Panc1 (cell line): ENCODE data around the gene RPL22L1. TPM values are rescaled to one million over a fixed set of nuclear protein-coding genes. Genes with fewer than 3 reads are reported as not detected.

Experiments used
- ATAC-seq: fragments of 200-7000 bp; cut with Tn5 transposase; 2 replicates; pipeline ENCODE4 v1.9.1; 2020; ENCODE audit warnings: mild to moderate bottlenecking, moderate library complexity
- BruUV-seq: library from RNA; stranded (reverse); fragments of 400-500 nt; replicated peaks from 2 replicates; lab custom pipeline; 2021; lab: Mats Ljungman, UMichigan
- CTCF ChIA-PET: fragments of 300-600 bp; sonication (Branson Sonifier 250); formaldehyde crosslinking; loops from one replicate; lab custom pipeline; 2022; ENCODE audit warnings: antibody characterized with exemption; lab: Charles Lee
- POLR2A ChIA-PET: fragments of 300-600 bp; sonication (Branson Sonifier 250); formaldehyde crosslinking; loops from one replicate; lab custom pipeline; 2022; ENCODE audit warnings: antibody characterized with exemption; lab: Charles Lee
- DNase-seq: peaks from one replicate; pipeline ENCODE4 v3.0.0-alpha.2; 2010; ENCODE audit warnings: low read depth, low spot score
- H3K27ac ChIP-seq: 2 replicates; pipeline ENCODE4 v1.5.1; 2011; ENCODE audit warnings: mild to moderate bottlenecking, low read length, inconsistent platforms
- H3K27me3 ChIP-seq: fragments of 200-500 bp; sonication (Bioruptor generic); 2 replicates; pipeline ENCODE4 v1.6.0; 2014; ENCODE audit warnings: low read length, inconsistent platforms; ENCODE audit not compliant: control insufficient read depth, insufficient read depth
- H3K36me3 ChIP-seq: fragments of 200-500 bp; sonication (Bioruptor generic); 2 replicates; pipeline ENCODE4 v1.5.1; 2014; ENCODE audit warnings: inconsistent platforms, mild to moderate bottlenecking, low read length, moderate library complexity; ENCODE audit not compliant: control insufficient read depth, insufficient read depth
- H3K4me1 ChIP-seq: 2 replicates; pipeline ENCODE4 v1.5.1; 2011; ENCODE audit warnings: inconsistent platforms, mild to moderate bottlenecking, low read length, moderate library complexity; ENCODE audit not compliant: control insufficient read depth, insufficient read depth
- H3K4me3 ChIP-seq, 2 experiments: 2 replicates each; pipeline ENCODE4 v1.5.1; 2011 to 2012; ENCODE audit warnings: low read depth in 2 of 2, low read length in 2 of 2, mild to moderate bottlenecking in 2 of 2, inconsistent platforms in 1 of 2, moderate library complexity in 1 of 2
- H3K9me3 ChIP-seq: fragments of 200-500 bp; sonication (Bioruptor generic); 2 replicates; pipeline ENCODE4 v1.5.1; 2014; ENCODE audit warnings: low read depth, mild to moderate bottlenecking, inconsistent platforms, low read length, moderate library complexity; ENCODE audit not compliant: control insufficient read depth, insufficient read depth
- POLR2AphosphoS5 ChIP-seq: IDR thresholded peaks from 2 replicates; pipeline ENCODE4 v1.6.1; 2012; ENCODE audit warnings: mild to moderate bottlenecking, low read depth, low read length, moderate library complexity
- SIN3A ChIP-seq: IDR thresholded peaks from 2 replicates; pipeline ENCODE4 v1.6.1; 2012; ENCODE audit warnings: low read depth, mild to moderate bottlenecking, low read length, moderate library complexity, borderline replicate concordance; ENCODE audit not compliant: insufficient read depth
- TCF7L2 ChIP-seq: IDR thresholded peaks from 2 replicates; pipeline ENCODE4 v1.6.1; 2011; ENCODE audit warnings: mild to moderate bottlenecking, low read depth, low read length, inconsistent platforms
- in situ Hi-C: cut with HindIII; loops from 2 replicates; pipeline ENCODE4 v1.10.0; 2016; ENCODE audit warnings: low sequenced_read_pairs, low pct_unique_long_range_greater_than_20kb
- intact Hi-C: fragments of 100-400 bp; cut with micrococcal nuclease; formaldehyde crosslinking; loops from one replicate; pipeline ENCODE4 v1.10.0; 2022; ENCODE audit not compliant: unreplicated experiment
- total RNA-seq: library from RNA; stranded (reverse); gene quantifications from one replicate; pipeline ENCODE4 v1.2.1, GENCODE V29; 2021; ENCODE audit not compliant: unreplicated experiment
- TF ChIP-seq, protein P1 (sequence below), 2 experiments: IDR thresholded peaks; 2 replicates each; pipeline ENCODE4 v1.6.1; 2011 to 2012; ENCODE audit warnings: low read depth in 2 of 2, control low read depth in 1 of 2, low read length in 1 of 2, mild to moderate bottlenecking in 1 of 2, moderate library complexity in 1 of 2; ENCODE audit not compliant: insufficient read depth in 1 of 2
- TF ChIP-seq, protein P2 (sequence below): fragments of 450-650 bp; IDR thresholded peaks from 2 replicates; pipeline ENCODE4 v1.5.1; 2017; ENCODE audit warnings: mild to moderate bottlenecking

Gene RPL22L1
- total RNA-seq, 1 experiment from 2014 or later: 35.2 TPM

DNA sequence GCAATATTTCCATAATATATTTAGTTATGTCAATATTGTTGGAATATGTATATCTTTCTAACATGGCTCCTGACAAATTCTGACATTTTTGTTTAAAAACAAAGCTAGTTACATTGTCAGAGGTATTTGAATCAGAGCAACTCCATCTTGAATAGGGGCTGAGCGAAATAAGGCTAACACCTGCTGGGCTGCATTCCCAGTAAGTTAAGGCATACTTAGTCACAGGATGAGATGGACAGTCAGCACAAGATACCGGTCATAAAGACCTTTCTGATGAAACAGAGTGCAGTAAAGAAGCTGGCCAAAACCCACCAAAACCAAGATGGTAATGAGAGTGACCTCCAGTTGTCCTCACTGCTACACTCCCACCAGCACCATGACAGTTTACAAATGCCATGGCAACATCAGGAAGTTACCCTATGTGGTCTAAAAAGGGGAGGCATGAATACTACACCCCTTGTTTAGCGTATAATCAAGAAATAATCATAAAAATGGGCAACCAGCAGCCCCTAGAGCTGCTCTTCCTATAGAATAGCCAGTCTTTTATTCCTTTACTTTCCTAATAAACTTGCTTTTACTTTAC is 30.4 kb downstream of the RPL22L1 start:
- intact Hi-C loops (no loop called here), in situ Hi-C loops (no loop called here)
- no peaks in the 10 kb centered on the region for H3K36me3 ChIP-seq
- no peak for ATAC-seq
- no TSS peak for BruUV-seq
- no peak overlapping the region for H3K4me3 ChIP-seq
- H3K4me1 ChIP-seq: no peaks in the 10 kb centered on the region
- no peak for DNase-seq
- TF ChIP-seq, protein P1, sequence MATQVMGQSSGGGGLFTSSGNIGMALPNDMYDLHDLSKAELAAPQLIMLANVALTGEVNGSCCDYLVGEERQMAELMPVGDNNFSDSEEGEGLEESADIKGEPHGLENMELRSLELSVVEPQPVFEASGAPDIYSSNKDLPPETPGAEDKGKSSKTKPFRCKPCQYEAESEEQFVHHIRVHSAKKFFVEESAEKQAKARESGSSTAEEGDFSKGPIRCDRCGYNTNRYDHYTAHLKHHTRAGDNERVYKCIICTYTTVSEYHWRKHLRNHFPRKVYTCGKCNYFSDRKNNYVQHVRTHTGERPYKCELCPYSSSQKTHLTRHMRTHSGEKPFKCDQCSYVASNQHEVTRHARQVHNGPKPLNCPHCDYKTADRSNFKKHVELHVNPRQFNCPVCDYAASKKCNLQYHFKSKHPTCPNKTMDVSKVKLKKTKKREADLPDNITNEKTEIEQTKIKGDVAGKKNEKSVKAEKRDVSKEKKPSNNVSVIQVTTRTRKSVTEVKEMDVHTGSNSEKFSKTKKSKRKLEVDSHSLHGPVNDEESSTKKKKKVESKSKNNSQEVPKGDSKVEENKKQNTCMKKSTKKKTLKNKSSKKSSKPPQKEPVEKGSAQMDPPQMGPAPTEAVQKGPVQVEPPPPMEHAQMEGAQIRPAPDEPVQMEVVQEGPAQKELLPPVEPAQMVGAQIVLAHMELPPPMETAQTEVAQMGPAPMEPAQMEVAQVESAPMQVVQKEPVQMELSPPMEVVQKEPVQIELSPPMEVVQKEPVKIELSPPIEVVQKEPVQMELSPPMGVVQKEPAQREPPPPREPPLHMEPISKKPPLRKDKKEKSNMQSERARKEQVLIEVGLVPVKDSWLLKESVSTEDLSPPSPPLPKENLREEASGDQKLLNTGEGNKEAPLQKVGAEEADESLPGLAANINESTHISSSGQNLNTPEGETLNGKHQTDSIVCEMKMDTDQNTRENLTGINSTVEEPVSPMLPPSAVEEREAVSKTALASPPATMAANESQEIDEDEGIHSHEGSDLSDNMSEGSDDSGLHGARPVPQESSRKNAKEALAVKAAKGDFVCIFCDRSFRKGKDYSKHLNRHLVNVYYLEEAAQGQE (IDR thresholded peaks at IDR 0.05; ENCODE audit: insufficient read depth in 1 of 2, low read depth in 2 of 2, low read length in 1 of 2): no peak
- TF ChIP-seq, protein P2, sequence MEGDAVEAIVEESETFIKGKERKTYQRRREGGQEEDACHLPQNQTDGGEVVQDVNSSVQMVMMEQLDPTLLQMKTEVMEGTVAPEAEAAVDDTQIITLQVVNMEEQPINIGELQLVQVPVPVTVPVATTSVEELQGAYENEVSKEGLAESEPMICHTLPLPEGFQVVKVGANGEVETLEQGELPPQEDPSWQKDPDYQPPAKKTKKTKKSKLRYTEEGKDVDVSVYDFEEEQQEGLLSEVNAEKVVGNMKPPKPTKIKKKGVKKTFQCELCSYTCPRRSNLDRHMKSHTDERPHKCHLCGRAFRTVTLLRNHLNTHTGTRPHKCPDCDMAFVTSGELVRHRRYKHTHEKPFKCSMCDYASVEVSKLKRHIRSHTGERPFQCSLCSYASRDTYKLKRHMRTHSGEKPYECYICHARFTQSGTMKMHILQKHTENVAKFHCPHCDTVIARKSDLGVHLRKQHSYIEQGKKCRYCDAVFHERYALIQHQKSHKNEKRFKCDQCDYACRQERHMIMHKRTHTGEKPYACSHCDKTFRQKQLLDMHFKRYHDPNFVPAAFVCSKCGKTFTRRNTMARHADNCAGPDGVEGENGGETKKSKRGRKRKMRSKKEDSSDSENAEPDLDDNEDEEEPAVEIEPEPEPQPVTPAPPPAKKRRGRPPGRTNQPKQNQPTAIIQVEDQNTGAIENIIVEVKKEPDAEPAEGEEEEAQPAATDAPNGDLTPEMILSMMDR: no peak
- TF ChIP-seq POLR2AphosphoS5 (no peak), SIN3A (no peak), TCF7L2 (no peak)
- H3K27me3 ChIP-seq: peaks cover 12% of the 10 kb centered on the region
- ChIA-PET POLR2A (interaction anchor here (0.6 to 0.7 kb wide), 2 partner anchors 343 to 495 kb away, joined by 3 to 4 read pairs; no protein-coding TSS in a partner anchor), CTCF (no interaction called here)
- no peaks in the 10 kb centered on the region for H3K9me3 ChIP-seq
- no peak overlapping the region for H3K27ac ChIP-seq

DNA sequence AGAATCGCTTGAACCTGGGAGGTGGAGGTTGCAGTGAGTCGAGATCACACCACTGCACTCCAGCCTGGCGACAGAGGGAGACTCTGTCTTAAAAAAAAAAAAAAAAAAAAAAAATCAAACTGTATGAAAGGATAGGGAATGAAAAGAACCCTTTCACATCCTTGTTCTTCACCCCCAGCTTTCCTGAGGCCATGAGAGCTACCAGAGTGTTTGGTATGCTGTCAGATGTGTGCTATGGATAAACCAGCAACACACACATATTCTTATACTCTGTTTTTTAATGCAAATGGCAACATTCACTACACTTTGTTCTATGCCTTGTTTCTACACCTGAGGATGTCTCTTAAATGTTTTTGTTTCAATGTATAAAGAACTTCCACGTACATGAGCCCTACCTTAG is 33.5 kb downstream of the RPL22L1 start:
- in situ Hi-C loops: no loop called here
- H3K27me3 ChIP-seq: peaks cover 14% of the 10 kb centered on the region; the same call in 1 of the 2 replicates

More for the DNA sequence above, 33.5 kb downstream of the RPL22L1 start:
- BruUV-seq: no TSS peak
- no peak for ATAC-seq
- TF ChIP-seq TCF7L2 (no peak), POLR2AphosphoS5 (no peak), SIN3A (no peak)
- TF ChIP-seq, protein P1 (IDR thresholded peaks at IDR 0.05; ENCODE audit: insufficient read depth in 1 of 2, low read depth in 2 of 2, low read length in 1 of 2): no peak
- TF ChIP-seq, protein P2: no peak
- Histone ChIP-seq H3K4me1 (no peaks in the 10 kb centered on the region), H3K36me3 (no peaks in the 10 kb centered on the region), H3K4me3 (no peak overlapping the region), H3K27ac (no peak overlapping the region), H3K9me3 (no peaks in the 10 kb centered on the region)
- ChIA-PET POLR2A (no interaction called here), CTCF (interaction anchor here (0.6 kb wide), 1 partner anchor 218 kb away, joined by 9 read pairs; no protein-coding TSS in a partner anchor)
- DNase-seq: no peak
- intact Hi-C loops: no loop called here
